Stimulated activated CD8-positive, alpha-beta memory T cell treated with anti-CD3 and anti-CD28 coated beads, Interleukin-2, amount 100 ng/mL, for 48 hours (primary cell): ENCODE data around the gene UBA3.
A peak's percentile ranks its signal among the peaks of the same experiment; 100 is the strongest.

Experiments
- DNase-seq, 2 donors: peaks; one replicate each; pipeline ENCODE4 v3.0.0-alpha.2; 2020; ENCODE audit warnings: low read depth in 2 of 2

Gene UBA3

DNA sequence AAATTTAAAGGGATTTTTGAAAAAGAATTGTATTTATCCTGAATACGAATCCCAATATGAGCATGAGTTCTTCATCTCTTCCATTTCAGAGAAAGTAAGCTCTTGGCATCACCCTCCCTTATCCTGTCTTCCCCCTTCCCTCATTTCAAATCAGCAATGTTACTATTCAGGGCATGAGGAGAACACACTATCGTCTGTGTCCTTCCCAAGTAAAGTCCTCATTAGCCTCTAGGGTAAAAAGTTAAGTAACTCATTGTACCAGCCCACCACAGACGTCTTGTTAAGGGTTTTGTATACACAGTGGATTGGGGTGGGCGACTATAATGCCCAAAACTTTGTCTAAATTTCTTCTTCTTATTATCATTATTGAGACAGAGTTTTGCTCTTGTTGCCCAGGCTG lies 19.4 kb upstream of the UBA3 start:
- no peak for DNase-seq

DNA sequence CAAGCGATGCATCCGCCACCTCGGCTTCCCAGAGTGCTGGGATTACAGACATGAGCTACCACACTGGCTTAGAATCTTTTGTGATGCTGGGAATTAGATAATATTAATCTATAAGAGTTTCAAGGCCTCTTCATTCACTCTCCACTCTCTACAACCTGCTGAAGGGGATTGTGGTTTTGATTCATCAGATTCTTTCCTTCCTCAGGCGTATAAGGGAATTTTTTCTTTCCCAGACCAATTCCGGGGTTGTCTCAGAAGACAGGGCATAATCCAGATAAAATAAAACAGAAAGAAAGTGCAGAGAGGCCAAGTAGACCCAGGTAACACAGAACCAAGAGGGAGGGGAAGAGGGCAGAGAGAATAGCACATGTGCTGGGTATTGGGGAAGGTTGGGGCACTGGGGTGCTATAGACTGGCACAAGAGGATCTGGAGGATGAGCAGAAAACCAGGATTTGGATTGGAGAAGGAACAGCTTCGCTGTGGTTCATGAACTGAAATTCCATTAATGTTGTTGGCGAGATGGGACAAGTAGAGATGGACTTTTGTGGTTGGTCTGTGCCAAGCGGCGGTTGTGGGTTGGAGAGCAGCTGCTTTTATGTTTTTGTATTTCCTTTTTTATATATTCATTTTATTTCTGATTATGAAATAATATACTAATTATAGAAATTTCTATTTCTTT lies 17.4 kb upstream of the UBA3 start:
- DNase-seq = no peak

DNA sequence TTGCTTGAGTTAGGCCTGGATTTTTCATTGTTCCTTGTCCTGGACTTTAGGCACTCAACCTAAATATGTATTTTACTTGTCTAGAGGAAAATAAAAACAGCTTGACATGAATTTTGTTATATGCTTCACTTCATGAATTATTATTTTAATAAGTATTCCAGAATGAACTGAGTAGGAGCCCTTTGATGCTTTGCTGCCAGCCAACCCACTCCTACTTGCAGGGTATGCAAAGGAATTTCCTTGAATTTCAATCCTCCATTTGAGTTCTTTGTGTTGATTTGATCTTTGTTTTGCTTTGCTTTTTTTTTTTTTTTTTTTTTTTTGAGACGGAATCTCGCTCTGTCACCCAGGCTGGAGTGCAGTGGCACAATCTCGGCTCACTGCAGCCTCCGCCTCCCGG lies 16.1 kb upstream of the UBA3 start:
- no peak for DNase-seq

DNA sequence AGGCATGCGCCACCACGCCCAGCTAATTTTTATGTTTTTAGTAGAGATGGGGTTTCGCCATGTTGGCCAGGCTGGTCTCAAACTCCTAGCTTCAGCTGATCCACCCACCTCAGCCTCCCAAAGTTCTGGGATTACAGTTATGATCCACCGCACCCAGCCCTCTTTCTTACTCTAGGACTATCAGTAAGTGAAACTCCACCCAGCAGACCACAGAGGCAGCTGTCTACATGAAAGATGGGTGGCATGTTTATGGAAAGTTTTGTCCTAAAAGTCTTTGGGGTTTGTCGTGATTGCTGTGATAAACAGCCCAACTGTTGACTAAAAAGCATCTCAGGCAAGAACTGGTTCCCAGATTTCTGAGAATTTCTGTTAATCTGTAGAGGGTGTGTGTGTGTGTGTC lies 15.5 kb upstream of the UBA3 start:
- no peak for DNase-seq

DNA sequence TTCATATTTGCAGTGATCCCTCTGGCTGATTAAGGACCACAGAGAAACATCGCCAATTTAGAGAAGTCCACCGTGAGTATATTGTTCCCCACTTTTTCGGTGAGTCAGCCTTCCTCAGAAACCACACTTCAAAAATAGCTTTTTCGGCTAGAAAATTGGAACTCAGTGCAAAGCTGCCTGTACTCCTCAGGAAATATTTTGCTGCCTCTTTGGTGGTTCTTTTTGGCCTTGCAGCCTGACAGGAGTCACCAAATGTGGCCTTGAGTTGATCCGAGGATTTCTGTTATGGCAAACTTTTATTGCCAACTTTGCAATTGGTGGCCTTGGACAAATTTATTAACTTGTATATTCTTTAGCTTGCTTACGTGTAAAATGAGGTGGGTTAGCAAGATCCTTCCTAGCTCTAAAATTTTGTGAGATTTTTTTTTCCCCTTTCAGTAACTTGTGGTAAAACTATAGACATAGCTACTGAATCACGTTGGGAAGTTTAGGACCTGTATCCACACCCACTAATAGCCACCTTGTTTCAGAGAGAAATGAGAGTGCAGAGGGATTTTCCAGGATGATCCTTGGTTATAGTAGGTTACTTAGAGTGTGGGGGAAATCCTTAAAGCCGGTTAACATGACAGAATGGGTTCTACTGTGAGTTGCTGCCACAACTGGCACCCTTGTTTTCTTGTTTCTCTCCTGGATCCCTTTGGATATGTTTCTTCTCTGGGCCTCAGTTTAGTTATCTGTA lies 14.5 kb upstream of the UBA3 start:
- no peak for DNase-seq

DNA sequence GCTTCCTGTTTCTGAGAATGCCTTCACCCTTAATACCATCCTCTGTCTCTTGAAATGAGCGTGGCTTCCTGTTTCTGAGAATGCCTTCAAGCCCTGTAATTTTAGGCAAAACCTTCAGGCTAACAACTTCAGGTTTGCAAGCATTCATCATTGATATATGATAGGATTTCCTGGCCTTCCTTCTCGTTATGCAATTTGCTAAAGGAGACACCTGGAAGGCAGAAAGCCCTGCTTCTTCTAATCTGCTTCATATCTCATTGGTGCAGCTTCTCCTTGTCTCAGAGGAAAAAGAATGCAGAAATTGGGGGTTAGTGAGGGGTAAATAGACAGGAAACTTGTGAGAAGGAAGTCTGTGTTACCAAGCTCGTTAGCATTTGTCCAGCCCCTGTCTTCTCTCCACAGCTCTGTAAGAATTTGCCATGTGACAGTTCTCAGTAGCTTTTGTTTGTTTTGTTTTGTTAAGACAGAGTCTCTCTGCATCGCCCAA lies 11.9 kb upstream of the UBA3 start:
- no peak for DNase-seq

DNA sequence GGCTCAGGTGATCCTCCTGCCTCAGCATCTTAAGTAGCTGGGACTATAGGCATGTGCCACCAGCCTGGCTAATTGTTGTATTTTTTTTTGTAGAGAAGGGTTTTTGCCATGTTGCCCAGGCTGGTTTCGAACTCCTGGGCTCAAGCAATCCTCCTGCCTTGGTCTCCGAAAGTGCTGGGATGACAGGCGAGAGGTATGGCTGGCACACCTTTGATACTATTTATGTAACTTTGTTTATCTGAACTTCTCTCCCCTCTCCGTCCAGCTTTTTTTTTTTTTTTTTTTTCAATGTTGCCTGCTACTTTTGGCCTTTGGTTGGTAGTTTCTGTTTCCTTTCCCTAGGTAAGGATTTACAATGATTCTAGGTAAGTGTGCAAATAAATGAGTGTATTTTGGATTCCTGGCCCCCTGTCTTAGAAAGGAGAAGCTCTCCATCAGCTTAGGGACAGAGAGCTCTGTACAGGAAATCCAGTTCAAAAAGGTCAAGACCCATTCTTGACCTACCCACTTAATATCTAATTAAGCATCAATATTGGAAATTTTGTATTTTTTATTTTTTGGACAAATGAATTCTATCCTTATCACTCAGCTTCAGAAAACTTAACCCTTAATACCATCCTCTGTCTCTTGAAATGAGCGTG lies 11.3 kb upstream of the UBA3 start:
- no peak for DNase-seq

DNA sequence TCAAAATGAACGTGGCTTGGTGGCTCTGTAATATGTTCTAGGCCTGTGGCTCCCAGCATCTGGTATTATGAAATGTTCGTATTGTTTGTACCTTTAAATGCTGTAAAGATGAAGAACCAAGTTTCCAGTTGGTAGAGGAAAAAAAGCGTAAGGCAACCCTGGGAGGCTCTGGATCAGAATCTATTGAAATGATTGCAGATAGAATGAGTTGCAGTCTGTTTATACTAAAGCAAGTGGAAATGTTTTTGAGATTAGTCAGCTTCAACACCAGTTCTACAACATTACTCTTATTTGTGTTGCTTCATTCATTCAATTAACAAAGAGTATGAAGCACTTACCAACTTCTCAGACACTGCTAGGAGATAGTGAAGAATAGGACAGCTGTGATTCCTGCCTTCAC lies 9.9 kb upstream of the UBA3 start:
- no peak for DNase-seq

DNA sequence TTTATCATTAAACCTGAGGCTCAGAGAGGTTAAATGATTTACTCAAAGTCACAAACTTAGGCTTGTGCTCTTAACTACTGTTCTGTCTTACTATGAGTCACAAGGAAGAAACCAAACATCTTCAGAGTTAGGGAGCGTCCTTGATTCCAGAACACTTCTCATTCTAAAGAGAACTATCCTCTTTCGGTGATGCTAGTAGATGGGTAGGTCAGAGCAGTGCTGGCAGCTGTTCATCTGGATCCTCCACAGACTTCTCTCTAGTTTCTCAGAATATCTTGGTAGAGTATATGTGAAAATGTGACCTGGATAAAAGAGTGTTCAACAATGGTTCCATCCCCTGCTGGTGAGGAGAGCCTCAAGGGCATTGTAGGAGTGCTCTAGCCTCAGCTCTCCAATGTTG lies 7.9 kb upstream of the UBA3 start:
- DNase-seq = no peak

DNA sequence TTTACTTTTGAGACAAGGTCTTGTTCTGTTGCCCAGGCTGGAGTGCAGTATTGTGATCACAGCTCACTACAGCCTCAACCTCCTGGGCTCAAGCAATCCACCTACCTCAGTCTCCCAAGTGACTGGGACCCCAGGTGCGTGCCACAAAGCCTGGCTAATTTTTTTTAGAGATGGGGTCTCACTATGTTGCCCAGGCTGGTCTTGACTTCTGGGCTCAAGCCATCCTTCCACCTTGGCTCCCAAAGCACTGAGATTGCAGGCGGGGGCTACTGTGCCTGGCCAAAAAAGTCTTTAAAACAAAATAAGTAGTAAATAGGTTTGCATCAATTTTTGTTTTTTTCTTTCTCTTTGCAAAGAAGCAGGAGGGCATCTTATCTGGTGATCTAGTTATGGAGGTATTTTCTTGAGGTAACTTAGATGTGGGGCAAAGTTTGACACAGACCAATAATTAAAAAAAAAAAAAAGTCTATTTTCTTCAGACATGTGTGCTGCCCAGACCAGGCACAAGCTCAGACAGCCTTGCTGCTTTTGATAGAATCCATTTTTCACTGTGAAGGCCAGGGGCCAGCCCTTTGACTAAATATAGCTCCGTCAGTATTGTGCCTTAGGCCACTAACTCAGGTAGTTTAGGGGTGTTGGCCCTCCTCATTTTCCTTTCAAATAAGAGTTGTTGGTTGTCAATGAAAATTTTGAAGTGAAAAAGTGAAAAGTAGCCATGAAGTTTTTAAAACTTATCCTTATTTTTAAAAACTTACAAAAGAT lies 7.0 kb upstream of the UBA3 start:
- no peak for DNase-seq

DNA sequence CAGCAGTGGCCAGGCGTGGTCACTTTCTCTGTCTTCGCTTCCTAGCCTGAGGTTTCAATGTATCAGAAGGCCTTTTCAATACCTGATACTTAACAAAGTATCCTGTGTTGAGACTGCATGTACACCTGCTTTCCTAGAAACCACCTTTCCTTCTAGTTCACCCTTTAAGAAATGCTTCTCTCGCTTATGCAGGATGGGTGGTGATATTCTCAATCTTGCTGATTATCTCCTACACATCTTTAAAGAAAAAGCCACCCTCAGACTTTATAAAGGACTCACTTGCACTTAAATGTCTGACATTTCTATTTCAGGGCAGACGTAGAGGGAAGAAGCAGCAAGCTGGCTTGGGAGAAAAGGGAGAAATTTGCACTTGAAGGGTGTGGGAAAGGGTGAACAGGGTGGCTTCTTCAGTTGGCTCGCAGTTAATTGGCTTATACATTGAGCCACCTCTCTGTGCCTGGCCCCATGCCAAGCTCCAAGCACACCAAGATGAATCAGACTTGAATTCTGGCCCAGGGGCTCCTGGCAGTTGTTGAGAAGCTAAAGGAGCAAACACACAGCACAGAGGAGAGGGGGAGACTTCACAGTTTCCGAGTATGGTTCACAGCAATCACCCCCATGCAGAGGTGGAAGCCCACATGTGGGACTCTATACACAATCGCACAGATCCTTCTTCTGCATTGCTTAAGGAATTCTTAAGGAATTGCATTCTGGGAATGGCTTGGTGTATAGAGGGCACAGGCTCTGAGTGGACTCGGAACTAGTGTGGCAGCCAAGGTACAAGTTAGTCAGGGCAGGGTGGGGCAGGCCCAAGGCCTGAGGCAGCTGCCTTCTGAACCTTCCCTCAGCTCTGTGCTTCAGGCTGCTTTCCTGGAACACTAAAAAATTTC lies 5.9 kb upstream of the UBA3 start:
- DNase-seq = peak; percentile 59 to 74

DNA sequence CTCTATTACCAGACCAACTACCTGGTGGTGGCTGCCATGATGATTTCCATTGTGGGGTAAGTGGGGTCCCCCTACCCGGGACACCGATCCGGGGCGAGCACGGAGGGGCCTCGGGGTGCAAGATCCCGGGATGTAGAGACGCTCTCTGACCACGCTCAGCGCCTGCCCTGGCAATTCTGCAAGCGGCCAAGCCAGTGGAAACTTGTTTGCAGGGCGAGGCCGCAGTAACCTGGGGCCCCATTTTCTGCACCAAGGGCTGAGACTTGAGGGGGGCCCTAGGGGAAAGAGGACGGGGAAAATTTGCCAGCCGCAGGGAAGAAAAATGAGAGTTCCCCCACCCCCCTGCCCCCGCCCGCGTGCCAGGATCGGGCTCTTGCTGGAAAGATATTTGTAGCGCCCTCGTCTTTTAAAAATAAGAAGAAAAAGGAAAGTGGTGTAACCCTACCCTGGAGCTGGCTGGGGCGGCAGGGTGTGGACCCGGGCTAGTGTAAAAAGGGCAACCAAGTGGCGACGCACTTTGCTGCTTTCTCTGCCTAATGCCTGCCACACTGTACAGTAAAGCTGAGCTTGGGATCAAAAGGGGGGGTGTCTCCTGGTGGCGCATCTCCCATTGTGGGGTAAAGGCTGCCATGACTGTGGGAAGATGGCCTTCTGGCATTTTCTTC lies 5.1 kb upstream of the UBA3 start:
- no peak for DNase-seq

DNA sequence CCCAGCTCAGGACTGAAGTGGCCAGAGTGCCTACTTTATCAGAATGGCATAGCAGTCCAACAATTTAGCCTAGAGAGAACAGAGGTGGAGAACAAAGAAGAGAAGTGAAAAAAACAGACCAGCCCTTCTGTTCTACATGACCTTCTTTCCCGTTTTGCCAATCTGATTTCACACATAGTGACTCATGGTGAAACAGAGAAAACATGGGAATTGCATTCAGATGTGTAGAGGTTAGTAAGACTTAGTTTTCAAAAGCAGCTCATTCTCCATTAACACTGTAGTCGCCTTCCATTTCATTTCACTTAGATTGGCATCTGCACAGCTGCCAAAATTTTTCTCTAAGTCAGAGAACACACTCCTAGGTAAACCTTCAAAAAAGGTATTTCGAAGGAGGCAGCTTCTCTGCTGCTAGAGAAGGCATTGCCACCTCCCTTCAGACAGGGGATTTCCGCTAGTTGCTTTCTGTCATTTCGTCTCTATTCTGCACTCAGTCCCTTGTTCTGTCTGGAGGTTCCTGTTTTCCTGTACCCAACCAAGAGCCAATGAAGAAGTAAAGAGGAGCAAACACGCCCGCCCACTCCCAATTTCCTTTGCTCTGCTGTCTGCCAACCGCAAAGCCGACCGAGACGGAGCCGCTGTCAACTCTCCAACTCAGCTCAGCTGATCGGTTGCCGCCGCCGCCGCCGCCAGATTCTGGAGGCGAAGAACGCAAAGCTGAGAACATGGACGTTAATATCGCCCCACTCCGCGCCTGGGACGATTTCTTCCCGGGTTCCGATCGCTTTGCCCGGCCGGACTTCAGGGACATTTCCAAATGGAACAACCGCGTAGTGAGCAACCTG lies 4.4 kb upstream of the UBA3 start, which contains the start of gene ARL6IP5:
Gene ARL6IP5, plus strand, starts transcription at position 612 of the 842 bp plus-strand sequence. Its CDS starts 111 bp downstream, at position 723.
- DNase-seq = peak; percentile 85 to 86

DNA sequence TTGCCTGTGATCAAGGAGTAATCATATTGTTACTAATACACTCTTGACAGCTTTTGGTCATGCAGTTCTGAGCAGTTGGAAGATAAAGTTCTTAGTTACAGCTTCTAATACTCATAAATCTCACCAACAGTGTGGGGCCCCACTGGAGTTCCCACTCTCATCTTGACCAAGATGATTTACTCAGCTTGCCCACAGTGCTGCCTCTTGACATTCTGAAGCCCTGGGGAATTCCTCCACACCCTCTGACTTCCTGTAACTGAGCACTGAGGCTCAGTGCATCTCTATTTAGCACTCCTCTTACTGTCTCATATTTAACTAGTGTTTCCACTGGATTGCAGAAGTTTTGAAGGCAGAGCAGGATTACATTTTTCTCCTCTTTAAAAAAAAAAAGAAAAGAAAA lies 2.6 kb upstream of the UBA3 start:
- peak; percentile 54 to 61 for DNase-seq

DNA sequence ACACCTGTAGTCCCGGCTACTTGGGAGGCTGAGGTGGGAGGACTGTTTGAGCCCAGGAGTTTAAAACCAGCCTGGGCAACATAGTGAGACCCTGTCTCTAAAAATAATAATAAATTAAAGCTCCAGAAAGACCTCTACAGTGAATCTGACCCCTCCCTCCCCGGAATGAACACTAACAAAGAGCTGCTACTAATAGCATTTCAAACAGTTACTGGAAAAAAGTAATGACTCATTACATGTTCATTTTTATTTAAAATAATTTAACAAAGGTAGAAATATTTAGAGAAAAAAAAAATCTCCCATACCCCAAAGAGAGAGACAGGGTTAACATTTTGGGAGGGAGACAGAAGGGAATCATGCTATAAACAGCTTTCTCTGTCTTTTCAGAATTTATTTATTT lies 2.2 kb upstream of the UBA3 start:
- no peak for DNase-seq

DNA sequence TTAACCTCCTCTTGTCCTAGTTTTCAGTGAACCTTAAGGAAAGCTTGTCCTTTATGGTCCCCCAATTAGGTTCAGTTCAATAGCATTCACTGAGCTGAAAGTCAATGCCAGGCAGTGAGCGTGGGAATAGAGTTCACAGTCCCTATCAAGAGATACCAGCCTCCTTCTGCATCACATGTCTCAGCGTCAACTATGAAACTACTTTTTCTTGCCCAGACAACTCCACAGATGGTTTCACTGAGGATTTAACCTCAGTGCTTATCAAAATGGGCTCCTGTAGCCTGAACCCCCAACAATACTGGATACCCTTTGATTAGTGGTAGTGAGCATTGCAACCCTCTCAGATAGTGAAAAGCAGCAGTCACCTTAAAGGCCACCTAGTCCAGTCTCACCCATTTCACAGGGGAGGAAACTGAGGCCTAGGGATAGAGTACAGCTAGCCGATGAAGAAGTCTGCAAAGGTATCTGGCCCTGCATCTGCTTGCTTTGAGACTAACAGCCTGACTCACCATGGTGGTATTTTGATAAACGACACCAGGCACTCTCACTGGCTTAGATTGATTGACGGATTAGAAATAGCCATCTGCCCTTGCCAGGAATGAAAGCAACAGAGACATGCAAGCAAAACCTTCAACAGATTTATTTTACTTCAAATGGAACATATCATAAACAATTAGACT lies 1.6 kb upstream of the UBA3 start:
- DNase-seq = no peak

DNA sequence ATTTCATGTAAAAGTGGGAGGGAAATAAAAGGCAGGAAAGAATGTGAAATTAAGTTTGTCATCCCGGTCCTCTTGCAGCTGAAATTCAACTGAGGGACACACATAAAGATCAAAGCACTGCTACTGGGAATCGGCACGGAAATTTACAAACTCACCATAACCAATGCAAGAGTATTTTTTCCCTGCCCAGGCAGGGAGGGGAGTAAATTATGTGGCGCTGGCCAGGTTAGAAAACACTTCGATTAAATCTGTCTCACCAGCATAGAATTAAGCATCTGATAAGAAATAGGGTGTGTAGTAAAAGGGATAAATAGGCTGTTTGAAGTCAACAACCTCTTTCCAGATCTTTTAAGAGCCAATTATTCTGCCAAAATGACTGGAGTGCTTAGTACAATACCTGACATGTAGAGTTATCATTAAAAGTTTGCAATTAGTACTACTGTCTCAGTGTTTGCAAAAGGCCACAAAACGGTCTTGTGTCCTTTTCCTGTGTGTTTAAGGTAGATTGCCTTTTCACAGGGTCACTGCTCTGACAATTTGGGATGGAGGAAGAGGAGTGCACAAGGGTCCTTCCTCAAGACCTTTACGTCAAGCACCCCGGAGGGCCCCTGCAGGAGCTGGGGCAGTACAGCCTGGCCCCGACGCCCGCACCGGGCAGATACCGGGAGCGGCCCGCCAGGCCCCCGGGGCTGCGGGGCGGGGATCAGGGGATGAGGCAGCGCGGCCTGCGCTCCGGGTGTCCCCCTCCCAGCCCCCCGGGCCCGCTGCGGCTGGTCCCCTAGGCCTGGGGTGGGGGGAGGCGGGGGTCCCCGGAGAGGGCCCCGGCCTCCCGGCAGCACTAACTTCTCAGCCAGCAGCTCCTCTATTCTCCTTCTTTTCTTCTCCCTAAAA lies 651 bp downstream of the UBA3 start:
- no peak for DNase-seq

DNA sequence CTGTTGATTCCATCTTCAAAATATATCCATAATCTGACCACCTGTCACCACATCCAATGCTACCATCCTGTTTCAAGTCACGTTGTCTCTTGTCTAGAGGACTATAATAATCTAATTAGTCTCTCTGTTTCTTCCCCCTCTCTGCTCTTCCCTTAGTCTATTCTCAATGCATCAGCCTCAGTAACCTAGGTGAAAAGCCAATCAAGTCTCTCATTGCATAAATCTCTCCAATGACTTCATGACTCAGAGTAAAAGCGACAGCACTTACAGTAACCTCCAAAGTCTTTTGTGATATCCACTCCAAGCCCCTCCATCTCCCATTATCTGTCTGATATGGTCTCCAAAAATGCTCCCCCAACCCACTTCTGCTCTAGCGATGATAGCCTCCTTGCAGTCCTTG lies 7.2 kb downstream of the UBA3 start:
- no peak for DNase-seq
